Activated CD8-positive, alpha-beta T cell treated with anti-CD3 and anti-CD28 coated beads, Interleukin-2, amount 10 ng/mL, durations not matched to agents 7 days and 5 days (primary cell): Measurements from ENCODE around the gene DTNA. TPM values are rescaled to one million over a fixed set of nuclear protein-coding genes. Genes with fewer than 3 reads are reported as not detected.
"Not testable (repeated sequence)": the region's sequence is repeated elsewhere in the genome, so short reads cannot be mapped to it uniquely, and the experiment has no call there.

Experiments
- ATAC-seq: fragments of 150-1000 bp; cut with Tn5 transposase; one replicate; pipeline ENCODE4 v1.10.0; 2021; ENCODE audit warnings: moderate library complexity
- CTCF ChIA-PET: fragments of 350-600 bp; sonication (Branson Sonifier 250); formaldehyde crosslinking; loops from one replicate; lab custom pipeline; 2021; ENCODE audit warnings: antibody characterized with exemption; lab: Charles Lee
- POLR2A ChIA-PET: fragments of 350-600 bp; sonication (Branson Sonifier 250); formaldehyde crosslinking; loops from one replicate; lab custom pipeline; 2021; ENCODE audit warnings: antibody characterized with exemption; lab: Charles Lee
- DNase-seq: peaks from one replicate; pipeline ENCODE4 v3.0.0-alpha.2; 2020
- H3K27ac Mint-ChIP-seq: one replicate; pipeline ENCODE4 v1.8.0; 2021; ENCODE audit warnings: mild to moderate bottlenecking, mixed read lengths
- H3K27me3 Mint-ChIP-seq: one replicate; pipeline ENCODE4 v1.8.0; 2021; ENCODE audit warnings: low read depth, mixed read lengths
- H3K36me3 Mint-ChIP-seq: one replicate; pipeline ENCODE4 v1.8.0; 2021; ENCODE audit warnings: low read depth, mixed read lengths
- H3K4me1 Mint-ChIP-seq: one replicate; pipeline ENCODE4 v1.8.0; 2021; ENCODE audit warnings: low read depth, mixed read lengths
- H3K4me3 Mint-ChIP-seq: one replicate; pipeline ENCODE4 v1.8.0; 2021; ENCODE audit warnings: mild to moderate bottlenecking, mixed read lengths
- H3K9me3 Mint-ChIP-seq: one replicate; pipeline ENCODE4 v1.8.0; 2022; ENCODE audit warnings: mixed read lengths; ENCODE audit not compliant: insufficient read depth
- total RNA-seq, 2 experiments: library from RNA; stranded (reverse); gene quantifications; one replicate each; pipeline ENCODE4 v1.2.3, GENCODE V29; 2021

Gene DTNA
- total RNA-seq, 2 experiments from 2014 or later: not detected

GRCh38 chr18:34915046-34915445, 204.9 kb downstream of the DTNA start:
- no peak overlapping the region for H3K27ac Mint-ChIP-seq
- DNase-seq: no peak
- ATAC-seq: no peak
- H3K4me3 Mint-ChIP-seq: no peak overlapping the region
- no peaks in the 10 kb centered on the region for H3K9me3 Mint-ChIP-seq
- no peaks in the 10 kb centered on the region for H3K4me1 Mint-ChIP-seq
- ChIA-PET CTCF (no interaction called here), POLR2A (no interaction called here)
- no peaks in the 10 kb centered on the region for H3K36me3 Mint-ChIP-seq
- peaks cover 2% of the 10 kb centered on the region for H3K27me3 Mint-ChIP-seq

- CTCF ChIA-PET, H3K9me3 Mint-ChIP-seq, H3K36me3 Mint-ChIP-seq, POLR2A ChIA-PET, H3K4me1 Mint-ChIP-seq, DNase-seq, H3K4me3 Mint-ChIP-seq, ATAC-seq, H3K27me3 Mint-ChIP-seq, H3K27ac Mint-ChIP-seq: not testable (repeated sequence)
Measured at GRCh38 chr18:34916539-34916938, 206.4 kb downstream of the DTNA start.

- ATAC-seq (no peak), DNase-seq (no peak)
- Mint-ChIP-seq H3K27me3 (peaks cover 11% of the 10 kb centered on the region), H3K27ac (no peak overlapping the region), H3K4me1 (no peaks in the 10 kb centered on the region), H3K36me3 (no peaks in the 10 kb centered on the region), H3K4me3 (no peak overlapping the region), H3K9me3 (no peaks in the 10 kb centered on the region)
- ChIA-PET CTCF (no interaction called here), POLR2A (no interaction called here)
Measured at GRCh38 chr18:34918856-34919255, 208.8 kb downstream of the DTNA start.

GRCh38 chr18:34921226-34921625, 211.1 kb downstream of the DTNA start:
- Mint-ChIP-seq H3K36me3 (no peaks in the 10 kb centered on the region), H3K4me3 (no peak overlapping the region), H3K27me3 (peaks cover 12% of the 10 kb centered on the region), H3K4me1 (no peaks in the 10 kb centered on the region), H3K27ac (no peak overlapping the region), H3K9me3 (no peaks in the 10 kb centered on the region)
- ChIA-PET CTCF (no interaction called here), POLR2A (no interaction called here)
- no peak for DNase-seq
- no peak for ATAC-seq

DNA sequence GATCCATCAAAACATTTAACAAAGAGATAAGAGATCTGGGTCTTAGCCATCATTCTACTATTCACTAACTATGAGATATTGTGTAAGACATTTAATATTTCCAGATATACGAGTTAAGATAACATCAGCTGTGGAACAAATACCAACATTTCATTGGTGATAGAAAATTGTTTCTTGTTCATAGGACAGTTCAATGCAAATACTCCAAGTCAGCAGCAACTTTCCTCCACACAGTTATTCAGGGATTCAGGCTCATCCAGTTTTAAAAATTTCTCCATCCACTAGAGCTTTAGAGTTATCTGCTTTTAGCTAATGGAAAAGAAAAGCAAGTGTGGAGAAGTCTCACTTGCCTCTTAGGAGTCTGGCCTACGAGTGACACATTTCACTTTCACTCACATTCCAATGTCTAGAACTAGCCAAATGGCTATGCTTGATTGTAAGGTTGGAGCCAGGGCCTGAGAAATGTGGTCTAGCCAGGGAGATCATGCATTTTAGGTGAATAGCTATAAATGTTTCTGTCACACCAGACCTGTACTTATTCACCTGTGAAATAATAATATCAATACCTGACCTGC, 211.8 kb downstream of the DTNA start:
- Mint-ChIP-seq H3K27me3 (peaks cover 12% of the 10 kb centered on the region), H3K9me3 (no peaks in the 10 kb centered on the region), H3K4me1 (no peaks in the 10 kb centered on the region), H3K27ac (no peak overlapping the region), H3K4me3 (no peak overlapping the region), H3K36me3 (no peaks in the 10 kb centered on the region)
- ChIA-PET CTCF (no interaction called here), POLR2A (no interaction called here)
- no peak for ATAC-seq
- no peak for DNase-seq

DNA sequence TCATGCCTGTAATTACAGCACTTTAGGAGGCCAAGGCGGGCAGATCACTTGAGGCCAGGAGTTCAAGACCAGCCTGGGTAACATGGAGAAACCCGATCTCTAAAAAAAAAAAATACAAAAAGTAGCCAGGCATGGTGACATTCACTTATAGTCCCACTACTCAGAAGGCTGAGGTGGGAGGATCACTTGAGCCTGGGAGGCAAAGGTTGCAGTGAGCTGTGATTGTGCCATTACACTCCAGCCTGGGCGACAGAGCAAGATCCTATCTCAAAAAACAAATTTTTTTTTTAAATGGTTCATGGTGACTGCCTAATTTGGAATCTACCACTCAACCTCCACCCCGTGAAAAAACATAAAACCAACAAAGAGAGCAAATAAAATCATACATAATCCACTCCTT, 212.5 kb downstream of the DTNA start:
- DNase-seq, POLR2A ChIA-PET, H3K36me3 Mint-ChIP-seq, H3K4me3 Mint-ChIP-seq, H3K9me3 Mint-ChIP-seq, CTCF ChIA-PET, H3K27ac Mint-ChIP-seq, H3K4me1 Mint-ChIP-seq, ATAC-seq: not testable (repeated sequence)
- peaks cover 12% of the 10 kb centered on the region for H3K27me3 Mint-ChIP-seq

- no peak for DNase-seq
- ChIA-PET POLR2A (no interaction called here), CTCF (no interaction called here)
- Mint-ChIP-seq H3K27ac (no peak overlapping the region), H3K9me3 (no peaks in the 10 kb centered on the region), H3K4me3 (no peak overlapping the region), H3K36me3 (no peaks in the 10 kb centered on the region), H3K27me3 (peaks cover 12% of the 10 kb centered on the region), H3K4me1 (no peaks in the 10 kb centered on the region)
- ATAC-seq: no peak
Measured at GRCh38 chr18:34923911-34924310, 213.8 kb downstream of the DTNA start.

GRCh38 chr18:34926683-34927082, 216.6 kb downstream of the DTNA start:
- POLR2A ChIA-PET: no interaction called here
- no peaks in the 10 kb centered on the region for H3K36me3 Mint-ChIP-seq
- peaks cover 12% of the 10 kb centered on the region for H3K27me3 Mint-ChIP-seq
- DNase-seq (no peak), ATAC-seq (no peak)
- H3K4me3 Mint-ChIP-seq: no peak overlapping the region
- H3K27ac Mint-ChIP-seq: no peak overlapping the region
- H3K9me3 Mint-ChIP-seq: no peaks in the 10 kb centered on the region
- no peaks in the 10 kb centered on the region for H3K4me1 Mint-ChIP-seq
- CTCF ChIA-PET: no interaction called here

DNA sequence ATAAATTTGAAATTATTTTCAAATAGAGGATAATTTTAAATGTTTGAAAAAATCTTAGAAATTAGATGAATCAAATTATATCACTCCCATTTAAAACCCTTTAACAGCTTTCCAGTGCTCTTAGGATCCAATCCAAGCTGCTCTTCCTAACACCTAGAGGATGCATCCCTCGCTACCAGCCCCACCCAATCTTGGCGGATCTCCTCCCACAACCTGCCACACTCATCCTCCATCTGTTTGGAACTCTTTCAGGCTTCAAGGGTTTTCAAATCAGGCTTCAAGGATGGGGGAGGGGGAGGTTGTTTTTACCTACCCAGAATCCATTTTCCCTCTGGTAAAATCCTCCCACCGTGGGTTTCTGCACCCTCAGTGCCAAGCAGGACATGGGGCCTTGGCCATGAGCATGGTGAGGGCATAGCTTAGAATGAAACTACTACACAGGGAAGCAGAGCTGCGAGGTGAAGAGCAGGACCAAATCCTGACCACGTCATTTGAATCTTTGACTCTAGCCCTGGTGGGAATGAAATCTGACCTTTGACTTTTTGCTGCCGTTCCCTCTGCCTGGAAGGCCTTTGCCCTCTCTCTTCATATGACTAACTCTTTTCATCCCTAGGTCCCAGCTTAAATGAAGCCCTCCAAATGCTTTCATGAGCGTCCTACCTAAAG, 218.1 kb downstream of the DTNA start:
- Mint-ChIP-seq H3K9me3 (no peaks in the 10 kb centered on the region), H3K4me1 (no peaks in the 10 kb centered on the region), H3K36me3 (no peaks in the 10 kb centered on the region), H3K27ac (no peak overlapping the region), H3K4me3 (no peak overlapping the region), H3K27me3 (peaks cover 7% of the 10 kb centered on the region)
- ChIA-PET CTCF (no interaction called here), POLR2A (no interaction called here)
- DNase-seq: no peak
- no peak for ATAC-seq

DNA sequence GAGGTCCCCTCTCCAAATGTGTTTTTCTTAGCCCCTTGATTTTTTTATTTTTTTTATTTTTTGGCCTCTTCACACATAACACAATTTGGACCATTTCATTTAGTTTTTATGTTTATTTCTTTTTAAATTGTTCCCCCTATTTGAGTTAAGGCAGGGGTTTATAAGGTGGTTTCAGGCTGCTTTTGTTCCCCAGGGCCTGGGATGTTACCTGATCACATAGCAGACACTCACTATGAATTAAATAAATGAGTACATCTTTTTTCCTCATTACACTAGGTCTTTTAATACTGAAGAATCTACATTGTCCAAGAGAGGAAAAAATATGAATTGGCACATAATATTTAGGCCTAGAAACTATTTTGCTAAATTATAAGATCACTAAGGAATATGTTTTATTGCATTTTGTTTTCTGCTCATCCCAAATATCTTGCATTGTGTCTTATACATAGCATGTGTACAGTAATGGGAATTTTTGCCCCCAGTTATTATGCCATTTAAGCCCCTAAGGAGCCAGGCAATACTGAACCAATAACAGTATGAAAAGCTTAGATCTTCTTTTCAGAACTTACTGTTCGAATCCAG, 218.7 kb downstream of the DTNA start:
- CTCF ChIA-PET: interaction anchor here (1.1 kb wide), 1 partner anchor 15 kb away, joined by 3 read pairs; no protein-coding TSS in a partner anchor
- no peaks in the 10 kb centered on the region for H3K9me3 Mint-ChIP-seq
- H3K4me1 Mint-ChIP-seq: no peaks in the 10 kb centered on the region
- POLR2A ChIA-PET: no interaction called here
- no peak for DNase-seq
- peaks cover 4% of the 10 kb centered on the region for H3K27me3 Mint-ChIP-seq
- H3K4me3 Mint-ChIP-seq: no peak overlapping the region
- H3K27ac Mint-ChIP-seq: no peak overlapping the region
- no peaks in the 10 kb centered on the region for H3K36me3 Mint-ChIP-seq
- ATAC-seq: no peak

DNA sequence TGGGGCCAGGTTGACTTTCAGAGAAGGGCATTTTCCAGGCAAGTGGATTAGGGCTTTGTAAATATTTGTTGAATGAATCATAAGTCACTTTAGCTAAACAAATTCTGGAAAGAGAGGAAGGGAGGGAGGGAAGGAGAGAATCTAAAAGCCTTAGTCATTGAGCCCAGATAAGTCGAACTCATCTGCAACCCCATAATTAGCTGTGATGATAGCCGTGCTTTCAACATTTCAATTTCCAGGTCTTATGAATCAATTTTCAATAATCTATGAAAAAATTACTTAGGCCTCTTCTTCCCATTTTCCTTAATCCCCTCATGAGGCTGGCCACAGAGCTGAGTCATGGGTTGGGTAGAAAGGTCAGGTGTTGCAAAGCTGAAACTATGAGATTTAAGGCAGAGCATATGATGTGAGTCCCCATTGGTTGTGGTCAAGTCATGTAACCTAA, 219.3 kb downstream of the DTNA start:
- no peaks in the 10 kb centered on the region for H3K4me1 Mint-ChIP-seq
- no peaks in the 10 kb centered on the region for H3K9me3 Mint-ChIP-seq
- H3K27ac Mint-ChIP-seq: no peak overlapping the region
- ChIA-PET POLR2A (no interaction called here), CTCF (interaction anchor here (1.1 kb wide), 1 partner anchor 14 kb away, joined by 3 read pairs; no protein-coding TSS in a partner anchor)
- H3K4me3 Mint-ChIP-seq: no peak overlapping the region
- no peak for ATAC-seq
- H3K36me3 Mint-ChIP-seq: no peaks in the 10 kb centered on the region
- DNase-seq: no peak
- no peaks in the 10 kb centered on the region for H3K27me3 Mint-ChIP-seq

GRCh38 chr18:34932363-34932762, 222.3 kb downstream of the DTNA start:
- POLR2A ChIA-PET: no interaction called here
- CTCF ChIA-PET: no interaction called here
- ATAC-seq (no peak), DNase-seq (no peak)
- H3K36me3 Mint-ChIP-seq: no peaks in the 10 kb centered on the region
- no peaks in the 10 kb centered on the region for H3K9me3 Mint-ChIP-seq
- no peak overlapping the region for H3K4me3 Mint-ChIP-seq
- peaks cover under 1% of the 10 kb centered on the region for H3K27me3 Mint-ChIP-seq
- H3K27ac Mint-ChIP-seq: no peak overlapping the region
- no peaks in the 10 kb centered on the region for H3K4me1 Mint-ChIP-seq
